CD4-positive, alpha-beta T cell treated with Interferon alpha-2 for 1 hour (primary cell): ENCODE results near the gene RHEBL1.

Experiments
- DNase-seq, 2 donors: peaks; one replicate each; pipeline ENCODE4 v3.0.0-alpha.2; 2020 to 2022

RHEBL1 gene

GRCh38 chr12:49018261-49019119 is 51.3 kb downstream of the RHEBL1 start, which contains the start of gene PRKAG1:
Gene PRKAG1 (minus strand): TSS chr12:49018776. CDS start chr12:49018740, 36 bp downstream.
- DNase-seq: peak; percentile 97 to 98

GRCh38 chr12:49017891-49018260 is 51.9 kb downstream of the RHEBL1 start:
- DNase-seq: peak in 1 of 2 donors; percentile 44

- no peak for DNase-seq
Measured at GRCh38 chr12:49015196-49015595, 54.6 kb downstream of the RHEBL1 start.
